Mesendoderm (in vitro differentiated cells): Measurements from ENCODE around the gene MFAP2.

Experiments
- DNase-seq: peaks from one replicate; pipeline ENCODE4 v3.0.0; 2013
- H2AK5ac ChIP-seq: 2 replicates; pipeline ENCODE4 v1.6.1; 2013; ENCODE audit warnings: low read length, inconsistent platforms
- H2BK120ac ChIP-seq: 2 replicates; pipeline ENCODE4 v1.6.1; 2013; ENCODE audit warnings: low read depth, mild to moderate bottlenecking, low read length, moderate library complexity, mixed read lengths
- H2BK15ac ChIP-seq: replicated peaks from 2 replicates; pipeline ENCODE4 v1.6.1; 2013; ENCODE audit warnings: low read depth, mild to moderate bottlenecking, moderate library complexity
- H2BK5ac ChIP-seq: 2 replicates; pipeline ENCODE4 v1.6.1; 2013; ENCODE audit warnings: low read length, inconsistent platforms
- H3K18ac ChIP-seq: 2 replicates; pipeline ENCODE4 v1.6.1; 2013; ENCODE audit warnings: mild to moderate bottlenecking, low read length, mixed read lengths
- H3K23ac ChIP-seq: one replicate; pipeline ENCODE4 v1.6.1; 2013; ENCODE audit warnings: low read length
- H3K27ac ChIP-seq: 2 replicates; pipeline ENCODE4 v1.5.1; 2013; ENCODE audit warnings: low read depth, mild to moderate bottlenecking, inconsistent platforms, low read length, moderate library complexity
- H3K27me3 ChIP-seq: 2 replicates; pipeline ENCODE4 v1.6.1; 2013; ENCODE audit warnings: low read length, control low read depth, mild to moderate bottlenecking, inconsistent platforms; ENCODE audit not compliant: insufficient read depth, poor library complexity
- H3K36me3 ChIP-seq: 2 replicates; pipeline ENCODE4 v1.6.1; 2013; ENCODE audit warnings: low read length, inconsistent platforms; ENCODE audit not compliant: control insufficient read depth, insufficient read depth
- H3K4ac ChIP-seq: one replicate; pipeline ENCODE4 v1.6.1; 2013; ENCODE audit warnings: low read depth, mild to moderate bottlenecking, low read length, moderate library complexity
- H3K4me1 ChIP-seq: 2 replicates; pipeline ENCODE4 v1.6.1; 2013; ENCODE audit warnings: low read depth, low read length, inconsistent platforms; ENCODE audit not compliant: control insufficient read depth
- H3K4me2 ChIP-seq: 2 replicates; pipeline ENCODE4 v1.6.1; 2013; ENCODE audit warnings: low read length
- H3K4me3 ChIP-seq: 2 replicates; pipeline ENCODE4 v1.5.1; 2013; ENCODE audit warnings: mild to moderate bottlenecking, low read length
- H3K56ac ChIP-seq: one replicate; pipeline ENCODE4 v1.6.1; 2013; ENCODE audit warnings: low read length
- H3K79me1 ChIP-seq: 2 replicates; pipeline ENCODE4 v1.6.1; 2013; ENCODE audit warnings: low read length, inconsistent platforms
- H3K79me2 ChIP-seq: 2 replicates; pipeline ENCODE4 v1.6.1; 2013; ENCODE audit warnings: mild to moderate bottlenecking, low read length; ENCODE audit not compliant: control insufficient read depth, insufficient read depth
- H3K9ac ChIP-seq: 2 replicates; pipeline ENCODE4 v1.6.1; 2013; ENCODE audit warnings: low read length, inconsistent platforms
- H4K5ac ChIP-seq: one replicate; pipeline ENCODE4 v1.6.1; 2013; ENCODE audit warnings: low read length
- H4K8ac ChIP-seq: one replicate; pipeline ENCODE4 v1.6.1; 2013; ENCODE audit warnings: low read depth, mild to moderate bottlenecking, control low read depth, low read length, moderate library complexity
- WGBS: extraction: QIAGEN DNeasy Blood & Tissue Kit; methylation state at CpG from one replicate; pipeline ENCODE4 v1.1.7; 2013; ENCODE audit warnings: low lambda C conversion rate, missing lambda C conversion rate; ENCODE audit not compliant: insufficient coverage; ENCODE audit errors: extremely low coverage; 5-methylcytosine and 5-hydroxymethylcytosine counted together

MFAP2 gene

GRCh38 chr1:16972189-16972895 lies 8.1 kb downstream of the MFAP2 start:
- no CpG with 5 or more reads among the region's 11 CpGs for WGBS
- no peak overlapping the region for H2BK15ac ChIP-seq
- no peak overlapping the region for H4K5ac ChIP-seq
- peaks cover 2% of the 10 kb centered on the region for H3K36me3 ChIP-seq
- H3K9ac ChIP-seq: no peak overlapping the region
- H3K4me1 ChIP-seq: no peaks in the 10 kb centered on the region
- H3K23ac ChIP-seq: no peak overlapping the region
- no peak overlapping the region for H2BK120ac ChIP-seq
- no peak overlapping the region for H4K8ac ChIP-seq
- no peaks in the 10 kb centered on the region for H3K27me3 ChIP-seq
- no peak overlapping the region for H2BK5ac ChIP-seq
- no peak overlapping the region for H3K4me3 ChIP-seq
- no peak overlapping the region for H3K27ac ChIP-seq
- no peak overlapping the region for H3K4me2 ChIP-seq
- no peak overlapping the region for H2AK5ac ChIP-seq
- no peak overlapping the region for H3K4ac ChIP-seq
- no peak overlapping the region for H3K56ac ChIP-seq
- H3K79me2 ChIP-seq: no peaks in the 10 kb centered on the region
- DNase-seq: no peak
- no peak overlapping the region for H3K18ac ChIP-seq
- H3K79me1 ChIP-seq: peaks cover 2% of the 10 kb centered on the region

- Histone ChIP-seq H3K27me3 (no peaks in the 10 kb centered on the region), H3K9ac (no peak overlapping the region), H3K18ac (no peak overlapping the region), H3K36me3 (peaks cover 2% of the 10 kb centered on the region), H3K4me3 (no peak overlapping the region), H4K8ac (no peak overlapping the region), H3K56ac (no peak overlapping the region), H3K79me1 (peaks cover 2% of the 10 kb centered on the region), H3K4me2 (no peak overlapping the region), H3K79me2 (no peaks in the 10 kb centered on the region), H4K5ac (no peak overlapping the region), H3K4me1 (no peaks in the 10 kb centered on the region), H3K4ac (no peak overlapping the region), H3K27ac (no peak overlapping the region), H2AK5ac (no peak overlapping the region), H2BK5ac (no peak overlapping the region), H3K23ac (no peak overlapping the region), H2BK15ac (no peak overlapping the region), H2BK120ac (no peak overlapping the region)
- no CpG with 5 or more reads among the region's 28 CpGs for WGBS
- peak; percentile 51 for DNase-seq
These were observed 8.9 kb downstream of the MFAP2 start for GRCh38 chr1:16971341-16972188.

- H3K27ac ChIP-seq: no peak overlapping the region
These were observed 10.1 kb downstream of the MFAP2 start for GRCh38 chr1:16970132-16970910.

GRCh38 chr1:16969651-16970050 lies 10.8 kb downstream of the MFAP2 start:
- DNase-seq: no peak
- no CpG with 5 or more reads among the region's 12 CpGs for WGBS
- Histone ChIP-seq H4K8ac (no peak overlapping the region), H3K27ac (no peak overlapping the region), H3K4ac (no peak overlapping the region), H2BK15ac (no peak overlapping the region), H2BK5ac (no peak overlapping the region), H2AK5ac (no peak overlapping the region), H3K23ac (no peak overlapping the region), H3K27me3 (no peaks in the 10 kb centered on the region), H2BK120ac (no peak overlapping the region), H3K4me2 (no peak overlapping the region), H3K36me3 (peaks cover 3% of the 10 kb centered on the region), H4K5ac (no peak overlapping the region), H3K4me1 (no peaks in the 10 kb centered on the region), H3K79me2 (no peaks in the 10 kb centered on the region), H3K4me3 (no peak overlapping the region), H3K79me1 (no peaks in the 10 kb centered on the region), H3K9ac (no peak overlapping the region), H3K18ac (no peak overlapping the region), H3K56ac (no peak overlapping the region)

More at GRCh38 chr1:16970132-16970910, 10.1 kb downstream of the MFAP2 start:
- Histone ChIP-seq H3K9ac (no peak overlapping the region), H2BK15ac (no peak overlapping the region), H3K4me2 (no peak overlapping the region), H2BK120ac (no peak overlapping the region), H3K18ac (no peak overlapping the region), H4K5ac (no peak overlapping the region), H3K36me3 (peaks cover 2% of the 10 kb centered on the region), H3K4me3 (no peak overlapping the region), H3K79me2 (no peaks in the 10 kb centered on the region), H2AK5ac (no peak overlapping the region), H3K23ac (no peak overlapping the region), H3K79me1 (no peaks in the 10 kb centered on the region), H3K4me1 (no peaks in the 10 kb centered on the region), H3K56ac (no peak overlapping the region), H4K8ac (no peak overlapping the region), H2BK5ac (no peak overlapping the region), H3K27me3 (no peaks in the 10 kb centered on the region), H3K4ac (no peak overlapping the region)
- DNase-seq: no peak
- no CpG with 5 or more reads among the region's 28 CpGs for WGBS

GRCh38 chr1:16969057-16969611 lies 11.3 kb downstream of the MFAP2 start:
- Histone ChIP-seq H2BK120ac (no peak overlapping the region), H3K79me1 (no peaks in the 10 kb centered on the region), H2AK5ac (no peak overlapping the region), H3K36me3 (peaks cover 3% of the 10 kb centered on the region), H2BK5ac (no peak overlapping the region), H3K56ac (no peak overlapping the region), H3K23ac (no peak overlapping the region), H2BK15ac (no peak overlapping the region), H3K9ac (no peak overlapping the region), H3K4me2 (no peak overlapping the region), H3K27ac (no peak overlapping the region), H4K8ac (no peak overlapping the region), H3K4me3 (no peak overlapping the region), H3K79me2 (no peaks in the 10 kb centered on the region), H3K4ac (no peak overlapping the region), H3K27me3 (no peaks in the 10 kb centered on the region), H3K4me1 (no peaks in the 10 kb centered on the region), H3K18ac (no peak overlapping the region), H4K5ac (no peak overlapping the region)
- DNase-seq: no peak
- no CpG with 5 or more reads among the region's 14 CpGs for WGBS
